Measurements from ENCODE around the gene SLC10A1.
"Not testable (repeated sequence)": the region's sequence is repeated elsewhere in the genome, so short reads cannot be mapped to it uniquely, and the experiment has no call there.

SLC10A1 gene

GRCh38 chr14:69754487-69754886 lies 42.6 kb downstream of the SLC10A1 start:
- TF ChIP-seq MAX (IDR thresholded peaks at IDR 0.05; ENCODE audit: low read depth, low read length) (no peak), MYC (IDR thresholded peaks at IDR 0.05; ENCODE audit: low read depth, low read length) (no peak), CTCF (IDR thresholded peaks at IDR 0.05; ENCODE audit: low read depth, low read length) (no peak), POLR2A (IDR thresholded peaks at IDR 0.05; ENCODE audit: extremely low read depth, insufficient read length) (no peak)
- no peak overlapping the region for H3K4me3 ChIP-seq (ENCODE audit: low read depth, low read length)
- no peak for DNase-seq (ENCODE audit: low read depth)

GRCh38 chr14:69753860-69754259 lies 43.2 kb downstream of the SLC10A1 start:
- H3K4me3 ChIP-seq (ENCODE audit: low read depth, low read length) = no peak overlapping the region
- TF ChIP-seq MAX (IDR thresholded peaks at IDR 0.05; ENCODE audit: low read depth, low read length) (no peak), MYC (IDR thresholded peaks at IDR 0.05; ENCODE audit: low read depth, low read length) (no peak), POLR2A (IDR thresholded peaks at IDR 0.05; ENCODE audit: extremely low read depth, insufficient read length) (no peak), CTCF (IDR thresholded peaks at IDR 0.05; ENCODE audit: low read depth, low read length) (no peak)
- no peak for DNase-seq (ENCODE audit: low read depth)

GRCh38 chr14:69752773-69753172 lies 44.3 kb downstream of the SLC10A1 start:
- TF ChIP-seq POLR2A (IDR thresholded peaks at IDR 0.05; ENCODE audit: extremely low read depth, insufficient read length) (no peak), CTCF (IDR thresholded peaks at IDR 0.05; ENCODE audit: low read depth, low read length) (no peak), MAX (IDR thresholded peaks at IDR 0.05; ENCODE audit: low read depth, low read length) (no peak), MYC (IDR thresholded peaks at IDR 0.05; ENCODE audit: low read depth, low read length) (no peak)
- H3K4me3 ChIP-seq (ENCODE audit: low read depth, low read length) = no peak overlapping the region
- no peak for DNase-seq (ENCODE audit: low read depth)

- no peak for DNase-seq (ENCODE audit: low read depth)
- no peak overlapping the region for H3K4me3 ChIP-seq (ENCODE audit: low read depth, low read length)
- TF ChIP-seq CTCF (IDR thresholded peaks at IDR 0.05; ENCODE audit: low read depth, low read length) (no peak), MYC (IDR thresholded peaks at IDR 0.05; ENCODE audit: low read depth, low read length) (no peak), MAX (IDR thresholded peaks at IDR 0.05; ENCODE audit: low read depth, low read length) (no peak), POLR2A (IDR thresholded peaks at IDR 0.05; ENCODE audit: extremely low read depth, insufficient read length) (no peak)
These were observed 46.5 kb downstream of the SLC10A1 start for GRCh38 chr14:69750495-69750894.

GRCh38 chr14:69749956-69750355 lies 47.1 kb downstream of the SLC10A1 start:
- no peak for DNase-seq (ENCODE audit: low read depth)
- no peak overlapping the region for H3K4me3 ChIP-seq (ENCODE audit: low read depth, low read length)
- TF ChIP-seq MAX (IDR thresholded peaks at IDR 0.05; ENCODE audit: low read depth, low read length) (no peak), POLR2A (IDR thresholded peaks at IDR 0.05; ENCODE audit: extremely low read depth, insufficient read length) (no peak), CTCF (IDR thresholded peaks at IDR 0.05; ENCODE audit: low read depth, low read length) (no peak), MYC (IDR thresholded peaks at IDR 0.05; ENCODE audit: low read depth, low read length) (no peak)

GRCh38 chr14:69741055-69741454 lies 56.0 kb downstream of the SLC10A1 start:
- no peak for DNase-seq (ENCODE audit: low read depth)
- H3K4me3 ChIP-seq (ENCODE audit: low read depth, low read length) = no peak overlapping the region
- no peak for TF ChIP-seq CTCF (IDR thresholded peaks at IDR 0.05; ENCODE audit: low read depth, low read length)
- no peak for TF ChIP-seq MYC (IDR thresholded peaks at IDR 0.05; ENCODE audit: low read depth, low read length)
- TF ChIP-seq POLR2A (IDR thresholded peaks at IDR 0.05; ENCODE audit: extremely low read depth, insufficient read length) = no peak
- no peak for TF ChIP-seq MAX (IDR thresholded peaks at IDR 0.05; ENCODE audit: low read depth, low read length)

GRCh38 chr14:69736405-69736804 lies 60.6 kb downstream of the SLC10A1 start:
- not testable (repeated sequence) for H3K4me3 ChIP-seq (ENCODE audit: low read depth, low read length); DNase-seq (ENCODE audit: low read depth)

GRCh38 chr14:69731919-69732598 lies 65.0 kb downstream of the SLC10A1 start:
- not testable (repeated sequence) for H3K4me3 ChIP-seq (ENCODE audit: low read depth, low read length); DNase-seq (ENCODE audit: low read depth)
